HG03457 (cell line): ENCODE measurements around the gene TCTN2.

Experiments
- ATAC-seq: cut with Tn5 transposase; IDR thresholded peaks from one replicate; pipeline ENCODE4 v1.9.1; 2021; ENCODE audit warnings: moderate number of reproducible peaks; ENCODE audit not compliant: unreplicated experiment

Gene TCTN2

DNA sequence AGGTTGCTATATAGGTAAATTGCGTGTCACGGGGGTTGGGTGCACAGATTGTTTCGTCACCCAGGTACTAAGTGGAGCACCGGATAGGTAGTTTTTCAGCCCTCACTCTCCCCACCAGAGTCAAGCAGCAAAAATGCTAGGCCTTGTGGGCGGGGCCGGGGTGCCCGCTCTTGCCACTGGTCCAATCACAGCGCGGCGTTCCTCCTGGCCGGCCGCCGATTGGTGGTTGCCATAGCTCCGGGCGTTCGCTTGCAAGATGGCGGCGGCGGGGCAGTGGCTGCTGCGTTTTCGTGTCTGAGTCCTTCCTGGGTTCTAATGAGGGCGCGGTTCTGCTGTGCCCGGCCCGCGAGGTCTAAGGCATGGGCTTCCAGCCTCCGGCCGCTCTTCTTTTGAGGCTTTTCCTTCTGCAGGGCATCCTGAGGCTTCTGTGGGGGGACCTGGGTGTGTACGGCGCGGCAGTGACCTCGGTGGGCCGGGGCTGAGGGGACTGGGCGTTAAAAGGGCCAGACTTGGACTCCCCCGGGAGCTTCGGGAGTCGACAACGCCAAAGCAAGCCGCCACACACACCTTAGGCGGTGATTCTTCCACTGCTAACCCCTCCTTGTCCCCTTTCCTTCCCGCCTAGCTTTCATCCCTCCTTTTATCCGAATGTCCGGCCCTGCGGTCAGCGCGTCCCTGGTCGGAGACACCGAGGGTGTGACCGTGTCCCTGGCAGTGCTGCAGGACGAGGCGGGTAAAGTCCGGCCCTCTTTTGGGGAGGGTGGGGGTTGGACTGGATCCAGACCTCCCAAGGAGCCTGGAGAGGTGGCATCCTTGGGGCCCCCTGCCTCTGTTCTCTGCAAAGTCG lies at the start of gene TCTN2:
Gene TCTN2, plus strand, starts transcription at position 232 of the 847 bp plus-strand sequence. Its CDS starts 128 bp downstream, at position 360.
- ATAC-seq = peak; percentile 93

GRCh38 chr12:123621619-123622530 lies 49.0 kb upstream of the TCTN2 start:
- no peak for ATAC-seq

- peak; percentile 84 for ATAC-seq
Observed at GRCh38 chr12:123633379-123634141, 37.4 kb upstream of the TCTN2 start, which contains the start of the genes EIF2B1 and GTF2H3. Gene EIF2B1, minus strand, starts transcription at chr12:123633686. Its CDS starts 129 bp downstream, at chr12:123633557. Gene GTF2H3, plus strand, starts transcription at chr12:123633829. Its CDS starts 31 bp downstream, at chr12:123633860.

DNA sequence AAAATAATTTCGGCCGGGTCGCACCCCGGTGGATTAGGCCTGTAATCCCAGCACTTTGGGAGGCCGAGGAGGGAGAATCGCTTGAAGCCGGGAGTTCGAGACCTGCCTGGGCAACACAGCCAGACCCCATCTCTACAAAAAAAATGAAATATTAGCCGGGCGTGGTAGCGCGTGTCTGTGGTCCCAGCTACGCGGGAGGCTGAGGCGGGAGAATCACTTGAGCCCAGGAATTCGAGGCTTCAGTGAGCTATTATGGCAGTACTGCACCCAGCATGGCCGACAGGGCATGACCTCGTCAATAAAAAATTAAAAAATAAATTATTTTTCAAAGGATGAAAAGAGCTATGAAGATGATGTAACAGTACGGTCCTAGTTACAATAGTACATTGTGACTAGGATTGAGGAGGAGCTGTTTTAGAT lies 36.8 kb upstream of the TCTN2 start:
- ATAC-seq = no peak

DNA sequence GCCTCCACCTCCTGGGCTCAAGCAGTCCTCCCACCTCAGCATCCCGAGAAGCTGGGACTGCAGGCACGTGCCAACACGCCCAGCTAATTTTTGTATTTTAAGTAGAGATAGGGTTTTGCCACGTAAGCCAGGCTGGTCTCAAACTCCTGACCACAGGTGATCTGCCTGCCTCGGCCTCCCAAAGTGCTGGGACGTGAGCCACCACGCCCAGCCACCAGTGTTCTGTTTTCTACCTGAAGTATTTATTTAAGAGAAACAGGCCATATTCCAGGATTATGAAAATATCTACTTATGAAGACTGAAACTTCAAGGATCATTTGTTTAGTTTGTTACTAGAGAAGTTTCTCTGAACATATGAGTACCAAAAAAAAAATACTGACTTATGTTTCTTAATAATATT lies 27.0 kb upstream of the TCTN2 start:
- ATAC-seq = no peak

DNA sequence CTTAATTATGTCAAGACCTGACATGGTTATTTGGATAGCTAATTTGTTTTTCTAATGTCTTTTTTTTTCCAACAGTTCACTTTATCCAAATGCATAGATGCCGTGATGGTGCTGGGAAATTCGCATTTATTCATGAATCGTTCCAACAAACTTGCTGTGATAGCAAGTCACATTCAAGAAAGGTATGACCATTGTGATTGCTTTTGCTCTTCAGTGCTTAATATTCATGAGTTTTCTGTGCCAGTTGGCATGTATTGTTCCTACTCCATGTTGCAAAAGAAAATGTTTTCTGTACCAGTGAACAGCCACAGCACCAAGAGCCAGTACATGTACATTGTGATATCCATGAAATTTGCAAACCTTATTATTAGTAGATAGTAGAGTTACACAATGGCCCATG lies 25.5 kb upstream of the TCTN2 start:
- no peak for ATAC-seq

DNA sequence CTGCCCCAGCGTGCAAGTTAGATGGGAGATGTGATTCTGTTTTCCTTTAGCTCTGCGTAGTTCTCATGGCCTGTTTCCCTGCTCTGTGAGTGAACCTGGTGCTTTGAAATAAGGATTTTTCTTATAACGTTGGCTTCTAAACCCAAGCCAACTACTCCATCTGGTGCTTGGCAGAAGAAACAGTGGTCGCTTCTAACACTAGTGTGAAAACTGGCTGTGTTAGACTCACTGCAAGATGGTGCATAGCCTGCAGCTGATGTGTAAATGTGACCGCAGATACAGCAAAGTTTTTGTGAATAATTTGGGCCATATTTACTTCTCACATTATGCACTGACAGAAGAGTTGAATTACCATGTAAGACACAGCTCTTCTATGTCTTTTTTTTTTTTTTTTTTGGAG lies 25.0 kb upstream of the TCTN2 start:
- no peak for ATAC-seq

- ATAC-seq = no peak
Observed at GRCh38 chr12:123648401-123648800, 22.5 kb upstream of the TCTN2 start.

- no peak for ATAC-seq
Observed at GRCh38 chr12:123654129-123654701, 16.7 kb upstream of the TCTN2 start.

GRCh38 chr12:123655420-123655819 lies 15.5 kb upstream of the TCTN2 start:
- ATAC-seq = peak; percentile 79

DNA sequence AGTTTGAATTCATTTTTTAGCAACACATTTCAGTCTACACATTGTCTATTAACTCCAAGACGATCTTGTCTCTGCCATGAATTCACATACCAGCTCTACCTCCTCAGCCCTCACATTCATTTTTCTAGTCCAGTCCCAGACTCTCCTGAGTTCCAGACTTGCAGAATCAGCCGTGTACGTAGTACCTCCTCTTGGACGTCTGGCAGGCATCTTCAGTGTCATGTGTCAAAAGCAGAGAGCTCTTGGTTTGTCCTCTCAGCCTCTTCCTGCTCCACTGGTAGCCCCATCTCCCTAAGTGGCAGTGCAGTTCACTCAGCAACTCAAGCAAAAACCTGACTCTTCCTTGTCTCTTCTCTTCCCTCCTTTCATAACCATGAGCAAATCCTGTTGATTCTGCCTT lies 14.5 kb upstream of the TCTN2 start:
- no peak for ATAC-seq

GRCh38 chr12:123657211-123657610 lies 13.7 kb upstream of the TCTN2 start:
- no peak for ATAC-seq

DNA sequence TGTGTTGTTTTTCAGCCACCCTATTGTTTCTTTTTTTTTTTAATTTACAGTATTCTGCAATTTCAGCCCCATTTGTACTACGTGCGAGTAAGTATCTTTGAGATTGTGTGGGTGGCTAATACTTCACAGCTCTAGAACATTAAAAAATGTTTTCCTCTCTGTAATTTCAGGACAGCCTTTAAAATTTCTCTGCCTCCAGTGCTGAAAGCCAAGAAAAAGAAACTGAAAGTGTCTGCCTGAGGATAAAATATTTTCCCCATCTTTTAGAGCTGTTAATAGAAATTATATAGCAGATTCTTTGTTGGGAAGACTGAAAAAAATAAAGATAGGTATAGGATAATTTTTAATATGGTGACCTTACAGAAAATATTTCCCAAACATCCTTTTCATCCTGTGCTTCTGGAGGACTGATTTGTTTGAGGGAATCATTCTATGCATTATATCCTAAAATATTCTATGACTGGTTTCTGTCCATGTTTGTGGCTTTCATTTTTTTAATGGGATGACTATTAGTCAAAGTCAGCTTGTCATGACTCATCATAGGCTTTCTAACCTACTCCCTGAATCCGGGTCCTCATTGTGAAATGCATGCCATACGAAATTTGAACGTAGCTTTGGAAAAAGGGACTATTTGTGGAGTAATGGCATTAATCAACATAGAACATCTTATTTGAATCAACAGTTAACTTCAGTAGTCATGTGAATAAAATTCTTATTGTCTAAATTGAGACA lies 10.8 kb upstream of the TCTN2 start:
- ATAC-seq = no peak

GRCh38 chr12:123667771-123668170 lies 3.1 kb upstream of the TCTN2 start:
- no peak for ATAC-seq

- ATAC-seq = no peak
Observed at GRCh38 chr12:123671876-123672275, 963 bp downstream of the TCTN2 start.

DNA sequence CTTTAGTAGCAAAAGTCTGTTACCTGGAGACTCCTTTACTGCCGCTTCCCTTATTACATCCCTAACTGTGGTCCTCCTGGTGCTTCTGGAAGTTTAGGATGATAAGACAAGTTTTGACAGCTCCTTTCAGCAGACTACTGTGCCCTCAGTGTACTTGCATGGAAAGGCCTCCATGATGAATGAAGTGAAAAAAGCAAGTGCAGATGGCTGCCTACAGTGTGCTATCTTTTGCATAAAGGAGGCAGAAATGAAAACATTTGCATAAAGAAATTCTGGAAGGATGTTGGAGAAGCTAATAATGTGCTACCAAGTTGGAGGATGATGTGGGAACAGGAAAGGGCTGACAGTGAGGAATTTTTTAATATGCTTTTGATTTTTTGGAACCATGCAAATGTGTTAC lies 4.5 kb downstream of the TCTN2 start:
- ATAC-seq = no peak

GRCh38 chr12:123676616-123677320 lies 5.9 kb downstream of the TCTN2 start:
- no peak for ATAC-seq

DNA sequence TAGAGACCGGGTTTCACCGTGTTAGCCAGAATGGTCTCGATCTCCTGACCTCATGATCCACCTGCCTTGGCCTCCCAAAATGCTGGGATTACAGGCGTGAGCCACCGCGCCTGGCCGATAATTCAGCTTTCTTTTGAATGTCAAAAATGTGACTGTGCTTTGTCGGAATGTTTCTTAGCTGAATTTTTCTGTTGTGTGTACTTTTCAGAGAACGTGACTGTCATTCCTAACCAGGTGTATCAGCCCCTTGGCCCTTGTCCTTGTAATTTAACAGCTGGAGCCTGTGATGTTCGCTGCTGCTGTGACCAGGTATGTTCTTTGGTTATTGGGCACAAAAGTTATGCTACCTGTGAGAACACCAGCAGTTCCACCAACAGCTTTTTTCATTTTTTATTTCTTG lies 8.1 kb downstream of the TCTN2 start:
- ATAC-seq = no peak

GRCh38 chr12:123681605-123682004 lies 10.7 kb downstream of the TCTN2 start:
- ATAC-seq = no peak
